ENCODE data around the gene PCDHGC4.
A peak's percentile ranks its signal among the peaks of the same experiment; 100 is the strongest.

Gene PCDHGC4

DNA sequence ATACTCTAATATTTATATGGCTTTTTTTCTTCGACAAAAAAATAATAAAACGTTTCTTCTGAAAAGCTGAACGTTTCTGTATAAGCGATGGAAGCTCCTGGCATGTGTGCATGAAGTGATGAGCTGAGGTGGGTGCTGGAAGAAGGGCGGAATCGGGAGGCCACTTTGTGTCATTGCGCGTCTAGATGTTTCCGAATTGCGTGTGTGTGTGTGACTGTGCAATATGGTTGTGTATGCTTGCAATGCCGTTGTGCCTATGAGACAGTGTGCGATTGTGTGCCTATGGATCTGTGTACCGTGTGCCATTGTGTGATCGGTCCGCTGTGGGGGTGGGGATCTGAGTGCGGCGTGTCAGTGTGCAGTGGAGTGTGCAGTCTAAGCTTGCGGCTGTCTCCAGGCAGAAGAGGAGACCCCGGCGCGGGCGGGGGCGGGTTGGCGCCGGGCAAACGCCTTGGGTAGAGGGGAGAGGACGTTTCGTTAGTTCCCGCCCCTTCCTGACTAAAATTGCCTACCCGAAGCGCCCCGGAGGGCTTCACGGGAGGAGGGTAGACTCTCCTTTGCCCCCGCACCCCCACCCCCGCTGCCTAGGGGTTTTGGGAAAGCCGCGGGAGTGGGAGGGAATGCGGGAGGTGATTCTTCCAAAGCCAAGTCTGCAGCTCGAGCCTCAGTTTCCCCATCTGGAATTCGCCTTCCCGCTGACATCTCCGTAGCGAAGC lies 28.2 kb downstream of the PCDHGC4 start:
- peak; percentile 16 for DNase-seq

DNA sequence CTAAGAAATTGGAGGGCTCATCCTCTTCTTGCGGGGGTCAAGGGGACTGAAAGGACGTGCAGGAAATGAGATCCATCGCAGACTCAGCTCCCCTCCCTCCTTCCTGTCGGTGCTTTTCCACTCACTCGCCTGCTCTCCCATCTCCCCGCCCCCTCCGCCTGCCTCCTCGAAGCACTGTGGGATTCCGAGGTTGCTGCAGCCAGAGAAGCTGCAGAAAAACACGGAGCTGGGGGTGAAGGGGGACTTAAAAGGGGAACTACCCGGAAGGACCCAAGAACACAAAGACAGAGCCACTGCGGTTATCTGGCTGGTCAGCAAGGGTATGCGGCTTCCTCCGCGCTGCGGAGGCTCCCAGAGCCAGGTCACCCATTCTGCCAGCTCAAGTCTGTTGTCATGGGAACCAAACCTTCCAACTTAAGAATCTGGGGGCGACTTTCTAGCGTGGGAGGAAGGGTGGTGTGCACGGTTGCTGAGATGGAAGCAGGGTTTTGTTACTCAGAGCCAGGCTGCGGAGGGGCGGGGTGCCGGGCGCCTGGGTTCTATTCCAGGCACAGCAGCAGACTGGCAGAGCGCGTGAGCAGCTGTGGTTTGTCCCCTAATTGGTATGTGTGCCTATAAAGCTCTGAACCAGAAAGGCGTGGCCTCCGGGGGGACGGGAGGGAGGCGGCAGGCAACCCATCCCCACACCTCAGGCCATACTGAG lies 28.9 kb downstream of the PCDHGC4 start:
- peak; percentile 36 for DNase-seq

DNA sequence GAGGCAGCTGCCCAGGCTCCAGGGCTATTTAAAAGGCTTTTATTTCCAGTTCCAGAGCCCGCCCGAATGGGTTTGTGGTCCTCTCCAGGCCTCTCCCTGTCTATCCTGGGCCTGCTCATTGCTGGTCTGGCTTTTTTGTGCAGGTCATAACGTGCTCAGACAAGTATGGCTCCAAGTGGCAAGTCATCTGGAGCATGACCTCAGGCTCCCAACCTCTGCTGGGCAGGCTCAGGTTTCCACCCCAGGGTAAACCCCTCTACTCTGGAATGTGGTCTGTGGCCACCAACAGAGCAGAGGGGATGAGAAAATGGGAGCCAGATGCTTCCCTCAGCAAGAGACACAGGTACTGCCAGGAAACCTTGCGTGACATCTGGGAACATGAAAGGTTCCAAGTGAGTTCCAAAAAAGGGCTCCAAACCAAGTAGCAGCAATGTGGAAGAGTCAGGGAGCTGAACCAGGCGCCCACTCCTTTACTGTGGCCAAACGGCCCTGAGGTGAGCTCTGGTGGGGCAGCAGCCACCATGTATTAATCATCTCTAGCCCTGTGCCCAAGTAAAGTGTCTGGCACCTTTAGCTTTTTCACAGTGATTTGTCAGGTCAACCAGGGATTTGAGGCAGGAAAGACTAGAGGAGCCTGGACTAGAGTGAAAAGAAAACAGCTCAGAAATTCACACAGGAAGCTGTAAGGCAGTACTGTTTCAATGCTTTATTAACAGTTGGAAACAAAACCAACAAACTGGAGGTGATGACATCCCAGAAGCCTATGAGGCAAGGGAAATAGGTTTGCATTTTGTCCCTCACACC lies 29.7 kb downstream of the PCDHGC4 start:
- no peak for DNase-seq

DNA sequence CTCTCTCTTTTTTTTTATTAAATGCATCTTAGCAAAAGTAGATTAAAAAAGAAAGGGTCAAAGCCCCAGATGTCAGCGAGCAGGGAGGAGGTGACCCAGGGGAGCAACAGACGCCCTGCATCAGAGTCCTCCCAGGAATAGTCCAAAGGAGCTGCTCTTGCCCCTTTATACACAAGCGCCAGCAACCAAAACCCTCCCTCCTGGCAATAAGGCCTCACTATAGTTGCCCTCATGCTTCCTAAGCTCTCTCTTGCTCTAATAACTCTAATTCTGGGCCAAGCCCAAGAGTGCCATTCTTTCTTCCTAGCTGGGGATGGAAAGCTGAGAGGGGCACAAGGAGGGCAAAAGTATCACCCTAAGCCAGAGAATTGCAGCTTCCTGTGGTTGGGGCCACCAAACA lies 30.3 kb downstream of the PCDHGC4 start:
- DNase-seq: no peak

DNA sequence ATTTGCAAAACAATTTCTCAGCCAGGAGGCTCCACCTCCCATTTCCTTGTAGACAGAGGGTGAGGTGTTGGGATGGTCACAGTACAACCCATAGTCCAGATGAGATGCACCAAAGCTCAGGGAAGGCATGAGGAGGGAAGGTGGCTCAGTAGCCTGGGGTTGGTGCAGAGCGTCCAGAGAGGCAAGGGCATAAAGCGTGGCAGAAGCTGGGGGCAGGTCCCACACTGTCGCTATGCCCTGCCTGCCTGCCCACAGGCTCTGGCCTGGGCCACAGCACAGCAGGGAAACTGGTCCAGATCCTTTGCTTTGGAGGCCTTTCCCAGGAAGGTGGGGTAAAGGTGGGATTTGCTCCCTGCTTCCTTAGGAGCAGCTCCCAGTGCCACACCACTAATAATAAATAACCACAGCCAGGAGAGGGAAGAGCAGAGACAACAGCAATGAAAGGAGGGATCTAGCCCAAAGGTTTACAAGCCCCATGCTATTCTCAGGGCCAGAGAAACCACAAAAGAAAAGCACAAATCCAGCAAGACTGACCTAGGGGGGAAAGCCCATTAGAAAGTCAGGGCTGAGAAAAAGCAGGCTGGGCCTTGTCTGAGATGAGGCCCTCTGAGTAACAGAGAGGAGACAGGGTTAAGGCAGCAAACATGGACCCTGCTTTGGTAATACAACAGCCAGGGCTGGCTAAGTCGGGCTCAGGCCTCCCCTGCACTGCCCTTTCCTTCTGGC lies 31.3 kb downstream of the PCDHGC4 start:
- DNase-seq: no peak

DNA sequence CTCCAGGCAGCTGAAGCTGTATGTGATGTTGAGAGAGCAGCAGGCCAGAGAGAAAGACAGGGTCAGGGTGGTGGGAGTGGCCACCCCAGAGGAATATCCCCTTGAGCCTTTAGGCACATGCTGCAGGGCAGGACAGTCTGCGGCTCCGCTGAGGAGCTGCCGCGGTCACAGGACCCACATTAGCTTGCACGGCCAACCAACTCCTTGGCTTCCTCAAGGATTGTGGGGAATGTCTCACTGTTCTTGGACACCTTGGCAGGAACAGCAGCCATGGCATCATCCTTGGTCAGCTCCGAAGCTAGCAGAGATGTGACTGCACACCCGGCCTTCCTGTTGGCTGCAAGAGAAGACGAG lies 31.8 kb downstream of the PCDHGC4 start:
- no peak for DNase-seq

DNA sequence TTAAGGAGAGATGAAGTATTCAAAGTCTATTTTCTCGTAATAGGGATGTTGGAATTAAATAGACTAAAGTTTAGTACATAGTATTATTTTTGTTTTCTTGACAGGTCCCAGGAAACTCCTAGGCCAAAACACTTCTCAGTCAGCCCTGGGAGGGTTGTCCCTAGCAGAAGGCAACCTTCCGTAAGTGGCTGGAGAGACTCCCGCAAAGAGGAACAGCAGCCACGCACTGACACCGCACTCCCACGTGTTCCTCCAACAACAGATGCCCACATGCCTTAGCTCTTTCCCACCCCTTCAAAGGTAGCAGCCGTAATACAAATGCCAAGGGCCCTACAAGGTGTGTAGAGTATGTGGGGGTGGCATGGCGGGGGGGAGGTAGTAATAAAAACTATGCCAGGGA lies 32.5 kb downstream of the PCDHGC4 start:
- DNase-seq: no peak

DNA sequence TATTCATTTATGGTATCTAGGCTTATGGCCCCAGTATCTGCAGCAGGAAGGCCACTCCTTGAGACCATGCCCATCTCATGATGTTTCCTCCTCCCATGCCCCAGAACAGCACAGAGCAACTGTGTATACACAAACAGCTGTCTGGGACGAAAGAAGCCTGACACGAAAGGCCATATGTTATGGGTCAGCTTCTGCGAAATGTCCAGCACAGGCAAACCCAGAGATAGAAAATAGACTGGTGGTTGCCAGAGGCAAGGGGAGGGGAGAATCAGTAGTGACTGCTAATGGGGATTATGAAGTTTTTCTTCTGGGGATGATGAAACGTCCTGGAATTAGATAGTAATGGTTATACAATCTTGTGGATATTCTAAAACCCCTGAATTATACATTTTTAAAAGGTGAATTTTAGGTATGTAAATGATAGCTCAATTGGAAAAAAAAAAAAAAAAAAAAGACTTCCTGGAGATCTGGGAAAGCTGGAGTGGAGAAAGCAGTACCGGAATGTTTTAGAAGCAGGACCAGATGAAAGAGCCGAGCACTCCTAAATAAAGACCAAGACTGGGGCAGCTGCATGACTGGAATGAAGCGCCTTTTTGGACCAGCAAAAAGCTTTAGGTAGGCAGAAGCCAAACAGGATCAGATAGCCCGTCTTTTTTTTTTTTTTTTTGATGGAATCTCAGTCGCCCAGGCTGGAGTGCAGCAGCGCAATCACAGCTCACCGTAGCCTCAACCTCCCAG lies 33.2 kb downstream of the PCDHGC4 start:
- DNase-seq: no peak

DNA sequence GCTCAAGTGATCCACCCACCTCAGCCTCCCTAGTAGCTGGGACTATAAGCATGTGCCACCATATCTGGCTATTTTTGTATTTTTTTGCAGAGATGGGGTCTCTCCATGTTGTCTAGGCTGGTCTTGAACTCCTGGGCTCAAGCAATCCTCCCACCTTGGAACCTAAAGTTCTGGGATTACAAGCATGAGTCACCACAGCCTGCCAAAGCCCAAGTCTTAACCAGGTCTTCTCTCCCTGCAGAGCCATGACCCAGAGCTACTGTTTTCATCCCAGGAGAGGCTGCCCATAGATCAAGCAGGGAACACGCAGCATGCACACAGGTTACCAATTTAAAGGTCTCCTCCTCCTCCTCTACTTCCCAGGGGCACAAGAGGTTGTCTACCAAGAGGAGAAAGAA lies 33.8 kb downstream of the PCDHGC4 start:
- DNase-seq: no peak

DNA sequence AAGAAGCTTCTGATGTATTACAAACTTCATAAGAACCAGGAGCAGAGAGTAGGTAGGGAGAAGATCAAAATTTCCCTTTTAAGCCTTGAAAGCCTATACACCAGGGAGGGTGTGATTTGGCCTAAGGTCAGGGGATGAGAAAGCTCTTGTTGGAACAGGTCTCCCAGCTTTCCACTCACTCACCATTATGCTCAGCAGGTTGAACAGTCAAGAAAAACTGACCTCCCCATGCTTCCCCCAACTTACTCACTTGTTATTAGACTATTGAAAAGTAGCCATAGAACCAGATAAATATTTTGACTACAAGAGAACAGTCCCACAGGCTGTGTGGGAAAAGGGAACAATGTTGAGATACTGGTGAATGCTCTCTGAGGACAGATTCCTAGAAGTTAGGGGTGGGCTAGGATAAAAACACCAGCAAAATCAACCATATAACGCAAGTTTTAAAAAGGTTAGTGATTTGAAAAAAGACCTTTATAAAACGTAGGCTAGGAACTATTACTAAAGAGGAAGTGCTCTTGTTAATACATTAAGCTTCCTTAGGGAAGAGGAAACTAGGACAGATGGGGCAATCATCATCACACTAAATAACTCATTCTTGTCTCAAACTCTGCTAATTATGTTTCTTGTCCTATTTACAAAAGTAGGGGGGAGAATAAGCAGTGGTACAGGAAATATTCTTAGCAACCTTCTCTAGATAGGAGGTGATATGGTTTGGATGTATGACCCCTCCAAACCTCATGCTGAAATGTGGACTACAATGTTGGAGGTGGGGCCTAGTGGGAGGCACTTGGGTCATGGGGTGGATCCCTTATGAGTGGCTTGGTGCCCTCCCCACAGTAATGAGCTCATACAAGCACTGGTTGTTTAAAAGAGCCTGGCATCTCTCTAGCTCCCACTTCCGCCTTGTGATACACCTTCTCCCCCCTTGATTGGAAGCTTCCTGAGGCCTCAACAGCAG lies 35.1 kb downstream of the PCDHGC4 start:
- no peak for DNase-seq

DNA sequence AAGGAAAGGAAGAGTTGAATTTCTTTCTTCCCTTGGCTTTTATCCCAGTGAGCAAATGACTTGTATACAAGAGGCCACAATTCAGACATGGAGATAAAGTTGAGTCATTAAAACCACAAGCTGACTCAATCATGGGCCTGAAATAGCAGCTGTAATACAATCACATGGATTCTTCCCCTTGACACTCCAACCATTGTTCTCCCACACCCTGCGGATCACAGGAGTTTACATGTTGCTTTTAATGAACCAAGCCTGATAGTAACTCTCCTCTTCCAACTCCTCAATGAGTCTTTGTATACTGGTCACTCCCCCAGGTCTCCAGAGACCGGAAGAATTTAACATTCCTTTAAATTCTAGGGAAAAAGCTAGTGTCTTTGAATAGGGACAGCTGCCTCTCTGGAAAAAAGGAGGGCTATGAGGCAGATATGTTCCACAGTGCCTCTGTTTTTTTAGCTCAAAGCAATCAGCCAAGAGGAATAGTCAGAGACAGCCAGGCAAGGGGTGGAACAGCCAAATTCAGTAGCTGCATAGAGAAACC lies 36.5 kb downstream of the PCDHGC4 start:
- no peak for DNase-seq

DNA sequence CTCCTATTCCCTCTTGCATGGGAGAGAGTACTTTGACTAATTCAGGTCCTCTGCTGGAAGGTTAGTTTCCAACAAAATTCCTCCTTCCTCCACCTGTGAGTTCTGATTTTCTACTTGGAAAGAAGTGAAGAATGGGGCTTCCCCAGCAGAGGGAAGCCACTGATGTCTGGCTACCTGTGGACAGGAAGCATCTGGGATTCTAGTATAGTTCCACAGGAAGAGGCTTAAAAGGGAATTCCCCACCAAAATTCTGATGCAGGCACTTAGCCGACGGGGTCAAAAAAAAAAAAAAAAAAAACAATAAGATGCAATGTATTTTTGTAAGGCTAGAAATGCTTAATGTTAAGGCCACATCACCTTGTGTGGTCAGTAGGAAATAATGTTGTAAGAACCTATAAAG lies 37.5 kb downstream of the PCDHGC4 start:
- no peak for DNase-seq

DNA sequence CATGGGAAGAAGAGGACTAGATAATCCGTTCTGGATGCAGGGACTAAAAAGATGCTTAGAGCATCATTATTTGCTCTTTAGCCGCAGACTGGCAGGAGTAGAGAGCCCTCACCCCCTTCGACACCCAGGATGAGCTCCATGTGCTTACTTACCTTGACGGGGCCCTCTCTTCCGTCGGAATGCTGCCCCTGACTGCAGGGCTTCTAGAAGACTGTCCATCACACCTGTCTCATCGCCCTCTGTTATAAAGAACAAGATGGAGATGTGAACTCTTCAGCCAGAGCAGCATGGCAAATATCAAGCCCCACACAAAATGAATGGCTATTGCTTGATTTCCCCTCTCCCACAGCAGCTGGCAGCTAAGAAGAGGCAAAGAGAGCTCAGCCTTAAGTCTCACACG lies 39.2 kb downstream of the PCDHGC4 start:
- DNase-seq: no peak

DNA sequence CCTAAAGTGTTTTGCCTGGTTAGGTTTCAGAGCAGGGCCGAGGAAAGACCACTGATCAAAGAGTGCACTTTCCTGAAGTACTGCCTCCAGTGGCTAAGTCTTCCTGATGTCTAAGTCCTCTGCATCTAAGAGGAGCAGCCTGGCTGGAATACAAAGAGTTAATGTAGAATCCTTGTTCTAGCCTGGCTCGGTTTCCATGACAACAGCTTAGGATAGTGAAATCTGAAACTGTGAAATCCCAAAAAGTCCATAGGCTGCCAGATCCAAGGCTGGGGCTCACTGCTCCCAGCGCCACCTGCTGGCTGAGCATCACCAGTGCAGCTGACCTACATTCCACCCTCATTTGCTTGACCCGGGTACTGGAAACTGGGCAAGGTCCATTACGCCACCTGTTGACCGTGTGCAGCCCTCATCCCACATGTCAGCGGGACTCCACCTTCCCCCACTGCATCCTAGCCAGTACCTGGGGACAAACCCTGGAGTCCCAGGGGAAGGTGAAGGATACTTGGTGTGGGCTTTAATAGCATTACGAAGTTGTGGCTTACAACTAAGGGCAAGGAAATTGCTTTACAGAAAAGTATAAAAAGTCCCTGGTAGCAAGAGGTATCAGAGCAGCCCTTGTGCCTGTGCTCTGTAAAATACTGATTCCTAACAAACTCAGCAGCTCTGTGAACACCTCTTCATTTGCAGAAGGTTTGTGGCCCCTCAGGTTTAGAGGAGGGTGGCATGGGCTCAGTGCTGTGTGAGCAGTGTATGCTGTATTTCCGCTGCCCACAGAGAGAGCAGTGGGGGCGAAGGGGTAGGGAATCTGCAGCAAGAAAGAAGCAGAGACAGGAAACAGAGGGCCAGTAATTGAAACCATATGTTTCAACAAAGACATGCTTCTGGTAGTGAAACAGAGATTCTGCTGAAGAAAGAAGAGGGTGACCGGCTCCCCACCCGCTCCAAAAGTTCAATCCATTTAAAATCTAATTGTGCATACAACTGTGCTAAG lies 40.1 kb downstream of the PCDHGC4 start:
- DNase-seq: peak; percentile 82

DNA sequence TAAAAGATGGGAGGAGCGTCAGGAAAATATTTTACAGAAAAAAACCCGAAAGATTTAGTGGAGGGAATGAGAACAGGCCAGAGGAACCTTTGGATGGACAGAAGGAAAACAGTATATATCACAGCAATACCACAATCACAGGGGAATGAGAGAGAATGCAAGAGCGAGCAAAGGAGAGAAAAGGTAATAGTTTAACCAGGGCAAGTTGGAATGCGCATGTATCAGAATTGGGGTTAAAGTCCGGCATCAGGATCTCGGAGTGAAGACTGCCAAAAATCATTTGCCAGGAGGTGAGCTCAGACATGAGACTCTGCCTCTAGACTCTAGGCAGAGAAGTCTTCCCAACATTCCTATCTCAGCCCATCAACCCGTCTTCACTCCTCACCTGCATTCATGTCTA lies 40.8 kb downstream of the PCDHGC4 start:
- no peak for DNase-seq

DNA sequence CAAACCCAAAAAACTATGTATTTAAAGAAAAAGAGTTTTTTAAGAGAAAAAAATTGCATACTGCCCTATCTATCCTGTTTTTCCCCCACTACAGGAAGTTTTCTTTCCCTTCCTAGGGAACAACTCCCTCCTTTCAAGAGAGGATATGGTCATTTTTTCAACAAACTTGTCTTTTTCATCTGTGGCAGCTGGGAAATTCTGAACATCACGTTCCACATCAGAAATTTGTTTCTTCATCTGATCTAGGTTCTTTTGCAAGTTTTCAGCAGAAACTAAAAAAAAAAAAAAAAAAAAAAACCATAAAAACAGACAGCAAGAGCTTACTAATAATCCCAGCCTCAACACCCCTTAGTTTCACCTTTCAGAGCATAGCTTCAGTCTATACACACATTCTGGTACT lies 42.6 kb downstream of the PCDHGC4 start:
- no peak for DNase-seq

DNA sequence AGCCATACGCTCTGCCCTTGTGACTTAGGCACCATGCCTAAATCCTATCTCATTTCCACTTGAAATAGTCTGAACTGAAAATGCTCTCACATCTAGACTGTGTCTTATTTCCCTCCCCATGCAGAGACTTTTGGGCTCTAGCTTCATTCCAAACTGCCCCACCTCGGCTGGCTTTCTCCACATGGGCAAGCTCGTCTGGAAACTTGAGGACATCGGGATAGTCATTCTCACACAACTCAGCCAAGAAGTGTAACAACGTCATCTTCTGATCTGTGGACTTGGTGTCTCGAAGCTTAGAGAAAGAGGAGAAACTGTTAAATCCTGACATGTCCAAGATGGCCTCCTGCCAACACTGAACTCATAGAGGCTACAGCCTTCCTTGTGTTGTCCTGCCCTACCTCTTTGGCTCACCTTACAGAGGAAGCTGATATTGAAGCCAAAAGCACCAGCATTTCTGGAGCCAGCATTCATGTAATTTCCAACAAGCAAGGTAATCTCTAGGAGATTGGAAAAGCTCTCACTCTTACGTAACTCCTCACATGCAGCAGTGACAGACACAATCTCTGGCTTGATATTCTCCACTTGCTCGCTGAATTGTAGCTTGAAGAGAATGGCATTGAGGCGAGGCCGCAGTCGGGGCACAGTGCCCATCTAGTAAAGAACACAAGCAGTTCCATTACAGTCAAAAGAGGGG lies 43.6 kb downstream of the PCDHGC4 start:
- no peak for DNase-seq

DNA sequence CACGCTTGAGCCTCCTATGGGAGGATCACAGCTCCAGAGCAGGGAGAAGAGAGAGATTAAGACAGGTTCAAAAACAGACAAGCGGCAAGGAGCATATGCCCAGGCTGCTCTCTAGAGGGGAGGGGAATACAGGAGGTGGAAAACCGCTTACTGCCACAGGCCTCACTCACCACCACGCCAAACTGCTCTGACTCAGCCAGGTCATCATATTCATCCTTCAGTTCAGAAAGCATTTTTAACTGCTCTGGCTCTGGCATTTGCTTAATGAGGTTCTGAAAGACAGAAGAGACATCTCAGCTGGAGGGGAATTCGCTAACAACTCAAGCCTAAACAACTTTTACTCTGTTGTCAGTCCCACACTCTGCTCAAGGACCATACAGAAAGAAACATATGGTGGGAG lies 44.2 kb downstream of the PCDHGC4 start:
- no peak for DNase-seq

DNA sequence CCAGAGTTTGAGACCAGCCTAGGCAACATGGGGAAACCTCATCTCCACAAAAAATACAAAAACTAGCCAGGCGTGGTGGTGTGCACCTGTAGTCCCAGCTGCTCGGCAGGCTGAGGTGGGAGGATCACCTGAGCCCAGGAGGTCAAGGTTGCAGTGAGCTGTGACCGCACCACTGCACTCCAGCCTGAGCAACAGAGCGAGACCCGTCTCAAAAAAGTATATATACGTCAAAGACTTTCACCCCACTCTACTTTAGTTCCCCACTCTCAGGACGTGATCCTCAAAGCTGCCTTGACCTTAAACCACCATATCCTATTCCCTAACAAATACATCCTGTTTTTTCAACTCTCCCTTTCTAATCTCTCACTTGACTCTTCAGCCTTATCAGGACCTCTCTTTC lies 45.0 kb downstream of the PCDHGC4 start:
- no peak for DNase-seq

Measured in NCI-H82 (cell line).